OCI-LY1 (cell line): ENCODE data around the gene BACE2.

ENCODE experiments used
- CTCF ChIP-seq: fragments of 200-600 bp; sonication (generic), shearing (Covaris generic); IDR thresholded peaks from 2 replicates; pipeline ENCODE4 v1.5.1; 2017; ENCODE audit warnings: mild to moderate bottlenecking, antibody characterized with exemption, low read length, moderate library complexity, mixed read lengths
- EZH2 ChIP-seq: fragments of 200-600 bp; sonication (generic), shearing (Covaris generic); IDR thresholded peaks from 2 replicates; pipeline ENCODE4 v1.8.0; 2017; ENCODE audit warnings: borderline replicate concordance, mixed run types, mild to moderate bottlenecking, antibody characterized with exemption, low read length, moderate library complexity, mixed read lengths

GRCh38 chr21:41180752-41181151, 12.8 kb downstream of the BACE2 start:
- no peak for TF ChIP-seq CTCF
- TF ChIP-seq EZH2, result no peak
